A549 (cell line): ENCODE data around the gene HINT3.

Experiments used
- CEBPB ChIP-seq, 2 experiments: fragments of >200 bp in 1 of 2; sonication (Bioruptor Twin) in 1 of 2; formaldehyde crosslinking in 1 of 2; IDR thresholded peaks; 2 replicates each; pipeline ENCODE4 v1.6.1; 2012 to 2016
- JUN ChIP-seq, 2 experiments: fragments of >200 bp; sonication (Bioruptor Twin); formaldehyde crosslinking; IDR thresholded peaks; 2 replicates in 1 of 2; 3 replicates in 1 of 2; pipeline ENCODE4 v1.6.1; 2016 to 2017
- PHF8 ChIP-seq: fragments of 200-600 bp; sonication (generic); IDR thresholded peaks from 2 replicates; pipeline ENCODE4 v1.6.1; 2016; ENCODE audit warnings: low read depth, mild to moderate bottlenecking, antibody characterized with exemption, moderate library complexity, borderline replicate concordance
- POLR2A ChIP-seq: IDR thresholded peaks from 2 replicates; pipeline ENCODE4 v1.6.1; 2012; ENCODE audit warnings: mild to moderate bottlenecking, low read length
- SREBF2 ChIP-seq: fragments of 450-650 bp; IDR thresholded peaks from 2 replicates; pipeline ENCODE4 v1.6.1; 2014; ENCODE audit warnings: mild to moderate bottlenecking, moderate library complexity
- TF ChIP-seq, protein P1 (sequence below): IDR thresholded peaks from 2 replicates; pipeline ENCODE4 v1.6.1; 2012
- TF ChIP-seq, protein P2 (sequence below): fragments of >200 bp; sonication (Bioruptor Twin); formaldehyde crosslinking; IDR thresholded peaks from 3 replicates; pipeline ENCODE4 v1.5.1; 2016

DNA sequence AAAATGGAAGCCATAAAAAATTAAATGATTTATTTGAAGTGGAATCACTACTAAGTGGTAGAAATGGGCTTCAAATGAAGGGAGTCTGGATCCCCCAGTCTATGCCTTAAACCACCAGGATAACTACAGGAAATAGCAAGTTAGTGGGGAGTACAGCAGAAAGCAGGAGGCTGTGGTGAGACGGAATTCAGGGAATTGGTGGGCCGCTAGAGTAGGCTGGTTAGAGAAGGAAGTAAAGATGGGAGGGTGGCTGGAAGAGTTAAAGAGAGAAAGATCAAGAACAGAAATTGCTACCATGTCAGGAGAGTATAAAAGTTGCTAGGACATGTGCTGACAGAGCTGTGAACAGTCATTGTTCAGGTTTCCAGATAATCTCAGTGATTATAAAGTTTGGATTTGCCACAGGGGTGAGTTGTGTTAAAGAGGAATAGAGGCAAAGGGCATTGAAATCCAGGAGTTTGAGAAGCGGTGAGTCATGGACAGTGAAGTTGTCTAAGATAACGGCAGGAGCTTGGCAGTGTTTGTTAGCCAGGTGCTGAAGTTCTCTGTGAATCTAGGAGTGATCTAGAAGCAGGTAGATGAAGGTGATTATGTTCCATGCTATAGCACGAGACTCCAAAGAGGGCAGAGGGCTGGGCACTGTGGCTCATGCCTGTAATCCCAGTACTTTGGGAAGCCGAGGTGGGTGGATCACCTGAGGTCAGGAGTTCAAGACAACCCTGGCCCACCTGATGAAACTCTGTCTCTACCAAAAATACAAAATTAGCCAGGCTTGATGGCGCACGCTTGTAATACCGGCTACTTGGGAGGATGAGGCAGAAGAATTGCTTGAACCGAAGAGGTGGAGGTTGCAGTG is 13.7 kb upstream of the HINT3 start:
- TF ChIP-seq, protein P1, sequence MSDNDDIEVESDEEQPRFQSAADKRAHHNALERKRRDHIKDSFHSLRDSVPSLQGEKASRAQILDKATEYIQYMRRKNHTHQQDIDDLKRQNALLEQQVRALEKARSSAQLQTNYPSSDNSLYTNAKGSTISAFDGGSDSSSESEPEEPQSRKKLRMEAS: peak; percentile 14; the same call in 1 of the 2 replicates
- no peak for TF ChIP-seq PHF8
- no peak for TF ChIP-seq SREBF2
- TF ChIP-seq, protein P2, sequence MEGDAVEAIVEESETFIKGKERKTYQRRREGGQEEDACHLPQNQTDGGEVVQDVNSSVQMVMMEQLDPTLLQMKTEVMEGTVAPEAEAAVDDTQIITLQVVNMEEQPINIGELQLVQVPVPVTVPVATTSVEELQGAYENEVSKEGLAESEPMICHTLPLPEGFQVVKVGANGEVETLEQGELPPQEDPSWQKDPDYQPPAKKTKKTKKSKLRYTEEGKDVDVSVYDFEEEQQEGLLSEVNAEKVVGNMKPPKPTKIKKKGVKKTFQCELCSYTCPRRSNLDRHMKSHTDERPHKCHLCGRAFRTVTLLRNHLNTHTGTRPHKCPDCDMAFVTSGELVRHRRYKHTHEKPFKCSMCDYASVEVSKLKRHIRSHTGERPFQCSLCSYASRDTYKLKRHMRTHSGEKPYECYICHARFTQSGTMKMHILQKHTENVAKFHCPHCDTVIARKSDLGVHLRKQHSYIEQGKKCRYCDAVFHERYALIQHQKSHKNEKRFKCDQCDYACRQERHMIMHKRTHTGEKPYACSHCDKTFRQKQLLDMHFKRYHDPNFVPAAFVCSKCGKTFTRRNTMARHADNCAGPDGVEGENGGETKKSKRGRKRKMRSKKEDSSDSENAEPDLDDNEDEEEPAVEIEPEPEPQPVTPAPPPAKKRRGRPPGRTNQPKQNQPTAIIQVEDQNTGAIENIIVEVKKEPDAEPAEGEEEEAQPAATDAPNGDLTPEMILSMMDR: no peak
- TF ChIP-seq JUN (IDR thresholded peaks at IDR 0.05): no peak
- TF ChIP-seq CEBPB (IDR thresholded peaks at IDR 0.05): no peak
- no peak for TF ChIP-seq POLR2A
